PC-3 (cell line): ENCODE results near the gene IER2. TPM values are rescaled to one million over a fixed set of nuclear protein-coding genes. Genes with fewer than 3 reads are reported as not detected.

Experiments
- ATAC-seq: fragments of 200-7000 bp; cut with Tn5 transposase; 2 replicates; pipeline ENCODE4 v1.9.1; 2020; ENCODE audit warnings: mild to moderate bottlenecking, moderate library complexity
- BruUV-seq: library from RNA; stranded (reverse); fragments of 400-500 nt; replicated peaks from 2 replicates; lab custom pipeline; 2021; lab: Mats Ljungman, UMichigan
- CTCF ChIA-PET: fragments of 300-600 bp; sonication (Branson Sonifier 250); formaldehyde crosslinking; loops from one replicate; lab custom pipeline; 2022; ENCODE audit warnings: antibody characterized with exemption; lab: Charles Lee
- POLR2A ChIA-PET: fragments of 300-600 bp; sonication (Branson Sonifier 250); formaldehyde crosslinking; loops from one replicate; lab custom pipeline; 2022; ENCODE audit warnings: antibody characterized with exemption; ENCODE audit not compliant: unreplicated experiment; lab: Charles Lee
- DNase-seq: peaks from one replicate; pipeline ENCODE4 v3.0.0-alpha.2; 2015
- H2AFZ ChIP-seq: fragments of 300-600 bp; sonication (generic); 2 replicates; pipeline ENCODE4 v1.6.0; 2016; ENCODE audit warnings: antibody characterized with exemption, low read length
- H3F3A ChIP-seq: fragments of 300-600 bp; sonication (generic); one replicate; pipeline ENCODE4 v1.6.0; 2017; ENCODE audit warnings: antibody characterized with exemption, low read length, control low read depth, mild to moderate bottlenecking; ENCODE audit not compliant: unreplicated experiment
- H3K27ac ChIP-seq: fragments of 300-600 bp; sonication (generic); 2 replicates; pipeline ENCODE4 v1.5.1; 2016; ENCODE audit warnings: mild to moderate bottlenecking, low read length
- H3K27me3 ChIP-seq: fragments of 300-600 bp; sonication (generic); 2 replicates; pipeline ENCODE4 v1.6.1; 2016; ENCODE audit warnings: low read length, mixed read lengths
- H3K36me3 ChIP-seq: fragments of 300-600 bp; sonication (generic); 2 replicates; pipeline ENCODE4 v1.6.1; 2016; ENCODE audit warnings: low read depth, mixed run types, low read length, mixed read lengths
- H3K4me1 ChIP-seq: fragments of 300-600 bp; sonication (generic); 2 replicates; pipeline ENCODE4 v1.5.1; 2016; ENCODE audit warnings: low read length; ENCODE audit not compliant: insufficient read depth
- H3K4me2 ChIP-seq: fragments of 300-600 bp; sonication (generic); 2 replicates; pipeline ENCODE4 v1.6.0; 2016; ENCODE audit warnings: low read length
- H3K4me3 ChIP-seq: fragments of 300-600 bp; sonication (generic); 2 replicates; pipeline ENCODE4 v1.5.1; 2016; ENCODE audit warnings: mild to moderate bottlenecking, low read length, mixed read lengths
- H3K79me2 ChIP-seq: fragments of 300-600 bp; sonication (generic); 2 replicates; pipeline ENCODE4 v1.6.1; 2017; ENCODE audit warnings: low read length, mixed read lengths
- H3K9ac ChIP-seq: fragments of 300-600 bp; sonication (generic); 2 replicates; pipeline ENCODE4 v1.6.0; 2016; ENCODE audit warnings: mild to moderate bottlenecking, low read length
- H3K9me2 ChIP-seq: fragments of 300-600 bp; sonication (generic); replicated peaks from 2 replicates; pipeline ENCODE4 v1.6.1; 2016; ENCODE audit warnings: mixed run types, low read length, mixed read lengths
- H3K9me3 ChIP-seq: fragments of 300-600 bp; sonication (generic); 2 replicates; pipeline ENCODE4 v1.6.1; 2016; ENCODE audit warnings: low read length, mixed read lengths
- H4K20me1 ChIP-seq: fragments of 300-600 bp; sonication (generic); 2 replicates; pipeline ENCODE4 v1.6.1; 2016; ENCODE audit warnings: low read length, mixed read lengths
- CTCF ChIP-seq: fragments of 300-600 bp; sonication (generic); conservative IDR thresholded peaks from 2 replicates; pipeline ENCODE4 v1.5.1; 2017; ENCODE audit warnings: antibody characterized with exemption, low read depth, mild to moderate bottlenecking, low read length
- EZH2 ChIP-seq: fragments of 300-600 bp; sonication (generic); IDR thresholded peaks from one replicate; pipeline ENCODE4 v1.6.1; 2017; ENCODE audit warnings: antibody characterized with exemption, mild to moderate bottlenecking, low read length; ENCODE audit not compliant: unreplicated experiment
- EZH2phosphoT487 ChIP-seq: fragments of 300-600 bp; sonication (generic); IDR thresholded peaks from 2 replicates; pipeline ENCODE4 v1.6.1; 2018; ENCODE audit warnings: mild to moderate bottlenecking, antibody characterized with exemption, low read length, borderline replicate concordance
- intact Hi-C: fragments of 100-400 bp; cut with micrococcal nuclease; formaldehyde crosslinking; loops from 2 replicates; pipeline ENCODE4 v1.9.0; 2023
- total RNA-seq: library from RNA; depleted of rRNA; stranded (reverse); fragments of >200 nt; gene quantifications from 2 replicates; pipeline ENCODE4 v1.2.3, GENCODE V29; 2014

IER2 gene
- total RNA-seq, 1 experiment from 2014 or later, result 155 TPM

GRCh38 chr19:13149628-13150186, 504 bp upstream of the IER2 start:
- H3K4me2 ChIP-seq, result peak overlapping the region; percentile 98
- intact Hi-C loops, result loop anchor here (1.0 to 5.0 kb wide), 2 partner anchors 32 to 47 kb away; partner anchors contain the start of gene LYL1
- H3K4me1 ChIP-seq, result peaks cover 6% of the 10 kb centered on the region; the same call in 1 of the 2 replicates
- no TSS peak for BruUV-seq
- ATAC-seq (peak; percentile 2; the same call in 1 of the 2 replicates), DNase-seq (peak; percentile 48)
- POLR2A ChIA-PET, result interaction anchor here (0.6 kb wide), 3 partner anchors 32 to 217 kb away, joined by 3 to 13 read pairs (median 3); partner anchors contain the start of gene NACC1
- no peaks in the 10 kb centered on the region for H3K27me3 ChIP-seq
- peaks cover 57% of the 10 kb centered on the region for H3K79me2 ChIP-seq
- peaks cover 17% of the 10 kb centered on the region for H4K20me1 ChIP-seq
- CTCF ChIA-PET, result interaction anchor here (0.5 to 0.9 kb wide), 3 partner anchors 13 to 172 kb away, joined by 3 to 9 read pairs (median 3); no protein-coding TSS in a partner anchor
- no peak for TF ChIP-seq EZH2
- no peak for TF ChIP-seq CTCF
- no peak for TF ChIP-seq EZH2phosphoT487
- no peaks in the 10 kb centered on the region for H3K9me3 ChIP-seq
- peak overlapping the region; percentile 83 for H3K4me3 ChIP-seq
- H3F3A ChIP-seq, result peaks cover 3% of the 10 kb centered on the region
- H3K9me2 ChIP-seq, result no peaks in the 10 kb centered on the region
- peaks cover 17% of the 10 kb centered on the region for H3K36me3 ChIP-seq
- H3K27ac ChIP-seq, result peak overlapping the region; percentile 29
- peak overlapping the region; percentile 80 for H2AFZ ChIP-seq
- H3K9ac ChIP-seq, result peak overlapping the region; percentile 90

GRCh38 chr19:13150931-13151604, 857 bp downstream of the IER2 start:
- ATAC-seq (no peak), DNase-seq (no peak)
- TF ChIP-seq CTCF, result no peak
- no peak for TF ChIP-seq EZH2phosphoT487
- no peak for TF ChIP-seq EZH2
- ChIA-PET CTCF (interaction anchor here (0.6 kb wide), 1 partner anchor 92 kb away, joined by 3 read pairs; no protein-coding TSS in a partner anchor), POLR2A (no interaction called here)
- BruUV-seq, result TSS peak; percentile 33
- peaks cover 16% of the 10 kb centered on the region for H3K4me1 ChIP-seq
- peak overlapping the region; percentile 90 for H3K9ac ChIP-seq
- peak overlapping the region; percentile 83 for H3K4me3 ChIP-seq
- peak overlapping the region; percentile 50 for H2AFZ ChIP-seq
- peak overlapping the region; percentile 66 for H3K27ac ChIP-seq
- no peaks in the 10 kb centered on the region for H3K9me3 ChIP-seq
- intact Hi-C loops, result loop anchor here (1.0 to 5.0 kb wide), 3 partner anchors 12 to 49 kb away; partner anchors contain the start of gene LYL1
- H3K79me2 ChIP-seq, result peaks cover 64% of the 10 kb centered on the region
- no peaks in the 10 kb centered on the region for H3K27me3 ChIP-seq
- H3K4me2 ChIP-seq, result peak overlapping the region; percentile 98
- no peaks in the 10 kb centered on the region for H3K9me2 ChIP-seq
- peaks cover 14% of the 10 kb centered on the region for H3K36me3 ChIP-seq
- peaks cover 17% of the 10 kb centered on the region for H4K20me1 ChIP-seq
- peaks cover 11% of the 10 kb centered on the region for H3F3A ChIP-seq
